ENCODE measurements around the gene TSPAN18. TPM values are rescaled to one million over a fixed set of nuclear protein-coding genes. Genes with fewer than 3 reads are reported as not detected.

TSPAN18 gene
- total and polyA plus RNA-seq, 2 of the 8 experiments (the other 6 are each of a cell fraction or from before 2014, with no cell fraction given) = 5.2 to 10.2 TPM

- TF ChIP-seq CHD7 (IDR thresholded peaks at IDR 0.05; ENCODE audit: insufficient replicate concordance, low read length) = no peak
- 0 out of 2 replicates have a peak, but pooled peaks have one; percentile 49 for TF ChIP-seq YY1 (IDR thresholded peaks at IDR 0.05; ENCODE audit: low read depth, low read length)
- TF ChIP-seq, protein P1, sequence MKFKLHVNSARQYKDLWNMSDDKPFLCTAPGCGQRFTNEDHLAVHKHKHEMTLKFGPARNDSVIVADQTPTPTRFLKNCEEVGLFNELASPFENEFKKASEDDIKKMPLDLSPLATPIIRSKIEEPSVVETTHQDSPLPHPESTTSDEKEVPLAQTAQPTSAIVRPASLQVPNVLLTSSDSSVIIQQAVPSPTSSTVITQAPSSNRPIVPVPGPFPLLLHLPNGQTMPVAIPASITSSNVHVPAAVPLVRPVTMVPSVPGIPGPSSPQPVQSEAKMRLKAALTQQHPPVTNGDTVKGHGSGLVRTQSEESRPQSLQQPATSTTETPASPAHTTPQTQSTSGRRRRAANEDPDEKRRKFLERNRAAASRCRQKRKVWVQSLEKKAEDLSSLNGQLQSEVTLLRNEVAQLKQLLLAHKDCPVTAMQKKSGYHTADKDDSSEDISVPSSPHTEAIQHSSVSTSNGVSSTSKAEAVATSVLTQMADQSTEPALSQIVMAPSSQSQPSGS (IDR thresholded peaks at IDR 0.05; ENCODE audit: low read length) = no peak
- peak; percentile 84 to 95 (median 93) for TF ChIP-seq CTCF (IDR thresholded peaks at IDR 0.05; ENCODE audit: control extremely low read depth in 1 of 3, insufficient read depth in 1 of 3, low read depth in 1 of 3, low read length in 3 of 3)
Observed at GRCh38 chr11:44927174-44927661, 200.5 kb downstream of the TSPAN18 start (continued).
